H1 (cell line): ENCODE results near the gene NR1H3. TPM values are rescaled to one million over a fixed set of nuclear protein-coding genes. Genes with fewer than 3 reads are reported as not detected.

Source experiments
- CTCF ChIA-PET: fragments of 300-600 bp; sonication (Branson Sonifier 250); formaldehyde crosslinking; loops from one replicate; lab custom pipeline; 2021; ENCODE audit not compliant: partially characterized antibody; lab: Charles Lee
- POLR2A ChIA-PET: fragments of 300-600 bp; sonication (Branson Sonifier 250); formaldehyde crosslinking; loops from one replicate; lab custom pipeline; 2021; ENCODE audit warnings: inconsistent platforms; ENCODE audit not compliant: partially characterized antibody; lab: Charles Lee
- DNase-seq, 2 experiments: peaks; one replicate each; pipeline versions ENCODE4 v3.0.0 to v3.0.0-alpha.2; 2010 to 2022; ENCODE audit warnings: low spot score in 2 of 2, low read depth in 1 of 2, mixed read lengths in 1 of 2
- FAIRE-seq: peaks from 2 replicates; lab custom pipeline; 2011; peaks lifted over from hg19 to GRCh38; lab: Jason Lieb, UNC
- H2AFZ ChIP-seq: 2 replicates; pipeline ENCODE4 v1.8.1; 2012; ENCODE audit warnings: low read length, inconsistent platforms
- H2AK5ac ChIP-seq: 2 replicates; pipeline ENCODE4 v1.6.1; 2013; ENCODE audit warnings: low read depth, low read length
- H2BK120ac ChIP-seq: replicated peaks from 2 replicates; pipeline ENCODE3; 2013; ENCODE audit warnings: low read depth, low read length, inconsistent platforms
- H2BK12ac ChIP-seq: 2 replicates; pipeline ENCODE4 v1.6.1; 2013; ENCODE audit warnings: low read depth, low read length
- H2BK15ac ChIP-seq: 2 replicates; pipeline ENCODE4 v1.6.1; 2013; ENCODE audit warnings: low read length
- H2BK20ac ChIP-seq: 2 replicates; pipeline ENCODE4 v1.6.1; 2013; ENCODE audit warnings: low read length
- H2BK5ac ChIP-seq: 2 replicates; pipeline ENCODE4 v1.6.1; 2013; ENCODE audit warnings: low read depth, low read length
- H3K14ac ChIP-seq: 2 replicates; pipeline ENCODE4 v1.6.1; 2013; ENCODE audit warnings: inconsistent platforms; ENCODE audit not compliant: insufficient read length
- H3K18ac ChIP-seq: 2 replicates; pipeline ENCODE4 v1.6.1; 2013; ENCODE audit warnings: low read length; ENCODE audit errors: extremely low read depth
- H3K23ac ChIP-seq: 2 replicates; pipeline ENCODE4 v1.6.1; 2013; ENCODE audit warnings: inconsistent platforms; ENCODE audit not compliant: insufficient read length
- H3K23me2 ChIP-seq: 2 replicates; pipeline ENCODE4 v1.6.1; 2013; ENCODE audit warnings: low read depth, low read length
- H3K27ac ChIP-seq: 2 replicates; pipeline ENCODE4 v1.6.1; 2011; ENCODE audit warnings: low read depth, low read length, inconsistent platforms
- H3K27me3 ChIP-seq, 4 experiments: replicated peaks in 1 of 4; 1 replicate in 1 of 4; 2 replicates in 3 of 4; pipeline versions ENCODE4 v1.6.1 to v1.8.1; 2011 to 2013; ENCODE audit warnings: low read length in 3 of 4, mild to moderate bottlenecking in 3 of 4, inconsistent platforms in 2 of 4, mixed read lengths in 2 of 4, moderate library complexity in 1 of 4; ENCODE audit not compliant: control insufficient read depth in 3 of 4, insufficient read depth in 3 of 4; ENCODE audit errors: extremely low read depth in 1 of 4
- H3K36me3 ChIP-seq, 4 experiments: 2 replicates each; pipeline versions ENCODE4 v1.6.1 to v1.8.1; 2011 to 2013; ENCODE audit warnings: mild to moderate bottlenecking in 4 of 4, low read length in 3 of 4, moderate library complexity in 2 of 4, control low read depth in 1 of 4, inconsistent platforms in 1 of 4; ENCODE audit not compliant: insufficient read depth in 4 of 4, control insufficient read depth in 2 of 4
- H3K4ac ChIP-seq: replicated peaks from 2 replicates; pipeline ENCODE3; 2013; ENCODE audit warnings: low read length, low read depth, mixed read lengths, inconsistent platforms; ENCODE audit not compliant: insufficient read length
- H3K4me1 ChIP-seq, 4 experiments: replicated peaks in 1 of 4; 1 replicate in 1 of 4; 2 replicates in 3 of 4; pipeline versions ENCODE4 v1.6.1 to v1.8.1; 2011 to 2013; ENCODE audit warnings: low read length in 3 of 4, inconsistent platforms in 2 of 4, mixed read lengths in 1 of 4; ENCODE audit not compliant: insufficient read depth in 4 of 4, control insufficient read depth in 3 of 4
- H3K4me2 ChIP-seq, 2 experiments: 2 replicates each; pipeline versions ENCODE4 v1.6.1 to v1.8.1; 2011 to 2013; ENCODE audit warnings: low read depth in 2 of 2, low read length in 2 of 2, control low read depth in 1 of 2, inconsistent platforms in 1 of 2, mild to moderate bottlenecking in 1 of 2; ENCODE audit not compliant: insufficient read depth in 1 of 2
- H3K4me3 ChIP-seq, 4 experiments: fragments of 200-600, 300-600 bp in 1 of 4; sonication (generic), shearing (Covaris generic), sonication (Bioruptor Twin) in 1 of 4; 2 replicates each; pipeline versions ENCODE4 v1.5.1 to v1.8.1; 2011 to 2016; ENCODE audit warnings: low read length in 4 of 4, low read depth in 3 of 4, control low read depth in 2 of 4, inconsistent platforms in 2 of 4, mild to moderate bottlenecking in 2 of 4, mixed read lengths in 1 of 4, moderate library complexity in 1 of 4; ENCODE audit not compliant: insufficient read depth in 2 of 4; ENCODE audit errors: extremely low read depth in 1 of 4
- H3K56ac ChIP-seq: replicated peaks from 2 replicates; pipeline ENCODE3; 2013; ENCODE audit warnings: low read depth, mild to moderate bottlenecking, mixed read lengths, low read length, inconsistent platforms; ENCODE audit not compliant: insufficient read length
- H3K79me1 ChIP-seq: 2 replicates; pipeline ENCODE4 v1.6.1; 2013; ENCODE audit warnings: low read depth, low read length, control low read depth
- H3K79me2 ChIP-seq, 2 experiments: 2 replicates each; pipeline versions ENCODE4 v1.6.1 to v1.8.1; 2012 to 2013; ENCODE audit warnings: low read length in 2 of 2, mild to moderate bottlenecking in 2 of 2, inconsistent platforms in 1 of 2; ENCODE audit not compliant: insufficient read depth in 2 of 2, control insufficient read depth in 1 of 2
- H3K9ac ChIP-seq, 4 experiments: replicated peaks in 1 of 4; 1 replicate in 1 of 4; 2 replicates in 3 of 4; pipeline versions ENCODE4 v1.6.1 to v1.8.1; 2011 to 2013; ENCODE audit warnings: low read depth in 3 of 4, low read length in 3 of 4, control low read depth in 2 of 4, mild to moderate bottlenecking in 2 of 4, moderate library complexity in 2 of 4, inconsistent platforms in 1 of 4; ENCODE audit errors: extremely low read depth in 1 of 4
- H3K9me3 ChIP-seq, 2 experiments: 2 replicates each; pipeline versions ENCODE4 v1.6.1 to v1.8.1; 2012 to 2013; ENCODE audit warnings: mild to moderate bottlenecking in 2 of 2, moderate library complexity in 2 of 2, control low read depth in 1 of 2, inconsistent platforms in 1 of 2, low read depth in 1 of 2, low read length in 1 of 2, mixed read lengths in 1 of 2; ENCODE audit not compliant: insufficient read depth in 2 of 2
- H4K20me1 ChIP-seq, 2 experiments: replicated peaks in 1 of 2; 2 replicates each; pipeline versions ENCODE3 to v1.8.1; 2011 to 2013; ENCODE audit warnings: inconsistent platforms in 2 of 2, low read length in 2 of 2, mild to moderate bottlenecking in 1 of 2; ENCODE audit not compliant: insufficient read depth in 2 of 2, control insufficient read depth in 1 of 2
- H4K5ac ChIP-seq: 2 replicates; pipeline ENCODE4 v1.6.1; 2013; ENCODE audit warnings: low read length, low read depth, mixed read lengths, inconsistent platforms; ENCODE audit not compliant: insufficient read length
- H4K8ac ChIP-seq: 2 replicates; pipeline ENCODE4 v1.8.0; 2013; ENCODE audit warnings: mild to moderate bottlenecking, moderate library complexity, low read length, inconsistent platforms; ENCODE audit not compliant: insufficient read depth; ENCODE audit errors: extremely low read depth
- H4K91ac ChIP-seq: replicated peaks from 2 replicates; pipeline ENCODE3; 2013; ENCODE audit warnings: low read length, mixed read lengths, inconsistent platforms; ENCODE audit not compliant: insufficient read length
- CHD2 ChIP-seq: IDR thresholded peaks from 2 replicates; pipeline ENCODE4 v1.6.1; 2012; ENCODE audit warnings: low read length, improper control_type of control experiment
- KDM5A ChIP-seq: fragments of 200-600 bp; IDR thresholded peaks from 2 replicates; pipeline ENCODE4 v1.7.1; 2012; ENCODE audit warnings: mild to moderate bottlenecking, low read length, inconsistent platforms, mixed read lengths
- NANOG ChIP-seq: IDR thresholded peaks from 2 replicates; pipeline ENCODE4 v1.6.1; 2011; ENCODE audit warnings: low read length, low read depth, mild to moderate bottlenecking, inconsistent platforms; ENCODE audit not compliant: insufficient read depth, poor library complexity, severe bottlenecking
- NRF1 ChIP-seq: IDR thresholded peaks from 2 replicates; pipeline ENCODE4 v1.6.1; 2011; ENCODE audit warnings: mild to moderate bottlenecking, low read depth, low read length, improper control_type of control experiment
- SP1 ChIP-seq: IDR thresholded peaks from 2 replicates; pipeline ENCODE4 v1.6.1; 2011; ENCODE audit warnings: low read depth, low read length
- SP2 ChIP-seq: IDR thresholded peaks from 2 replicates; pipeline ENCODE4 v1.6.1; 2012; ENCODE audit warnings: mild to moderate bottlenecking, low read length, inconsistent platforms
- WGBS, 2 experiments: shearing (Covaris generic) in 1 of 2; methylation state at CpG; one replicate each; pipeline versions ENCODE4 v1.1.6 to v1.1.7; 2013 to 2015; ENCODE audit warnings: low lambda C conversion rate in 2 of 2, mixed read lengths in 2 of 2, inconsistent platforms in 1 of 2, low coverage in 1 of 2, missing lambda C conversion rate in 1 of 2; ENCODE audit not compliant: insufficient replicate concordance in 2 of 2, insufficient coverage in 1 of 2, insufficient read length in 1 of 2; ENCODE audit errors: extremely low coverage in 1 of 2, missing lambda C conversion rate in 1 of 2; 5-methylcytosine and 5-hydroxymethylcytosine counted together
- polyA plus RNA-seq, 7 experiments: library from polyadenylated mRNA; depleted of rRNA in 3 of 7; stranded (reverse) in 5 of 7; unstranded in 2 of 7; fragments of >200 nt in 5 of 7; fragments of 200-250 nt in 2 of 7; gene quantifications; 1 replicate in 5 of 7; 2 replicates in 1 of 7; 4 replicates in 1 of 7; pipeline versions ENCODE4 v1.2.1 to v1.2.3, GENCODE V29; 2011 to 2013; ENCODE audit warnings: missing spikeins in 2 of 7, mixed read lengths in 2 of 7
- total RNA-seq: library from RNA; stranded (reverse); fragmentation: NEBNext Ultra II Directional; extraction: Animal tissue kit (Norgen Biotek cat#: 25700); gene quantifications from 2 replicates; pipeline ENCODE4 v1.2.1, GENCODE V29; 2021

NR1H3 gene
- total and polyA plus RNA-seq, 2 of the 8 experiments (the other 6 are each of a cell fraction or from before 2014, with no cell fraction given), result 19.9 to 42.1 TPM

GRCh38 chr11:47268448-47269001 is 10.7 kb downstream of the NR1H3 start:
- ChIA-PET CTCF (interaction anchor here (0.6 to 3.2 kb wide), 9 partner anchors 10 to 90 kb away, joined by 3 to 36 read pairs (median 4); partner anchors contain the start of gene NR1H3), POLR2A (interaction anchor here (0.8 to 3.1 kb wide), 11 partner anchors 10 to 169 kb away, joined by 3 to 35 read pairs (median 4); partner anchors contain the start of genes DDB2, NR1H3 and PACSIN3)
- Histone ChIP-seq H4K5ac (peak overlapping the region; percentile 54), H2BK120ac (peak overlapping the region; percentile 69), H3K23me2 (peaks cover 13% of the 10 kb centered on the region), H3K4me2 (peak overlapping the region; percentile 89 to 99), H3K9me3 (no peaks in the 10 kb centered on the region), H3K23ac (no peak overlapping the region), H2AFZ (no peak overlapping the region; the same call in 1 of the 2 replicates), H3K9ac (peak overlapping the region in 1 of 4 experiments; percentile 53; a peak in 2 of 7 replicates), H4K20me1 (peaks cover 8 to 16% of the 10 kb centered on the region in 2 experiments), H2BK12ac (peak overlapping the region; percentile 88), H4K8ac (peak overlapping the region; percentile 75; the same call in 1 of the 2 replicates), H2BK20ac (peak overlapping the region; percentile 77; the same call in 1 of the 2 replicates), H3K4me3 (peak overlapping the region; percentile 54 to 93 (median 68); a peak in 5 of 8 replicates), H2BK5ac (peak overlapping the region; percentile 98), H3K4ac (peak overlapping the region; percentile 30), H3K27me3 (no peaks in the 10 kb centered on the region), H4K91ac (peak overlapping the region; percentile 71), H3K56ac (no peak overlapping the region), H2AK5ac (no peak overlapping the region), H3K27ac (peak overlapping the region; percentile 61; the same call in 1 of the 2 replicates), H3K79me1 (peaks cover 17% of the 10 kb centered on the region), H3K36me3 (no peaks in the 10 kb centered on the region), H2BK15ac (peak overlapping the region; percentile 81; the same call in 1 of the 2 replicates), H3K79me2 (peaks cover 0 to 30% of the 10 kb centered on the region in 2 experiments; a peak in 3 of 4 replicates), H3K18ac (peak overlapping the region; percentile 89), H3K4me1 (peaks cover 14 to 25% (median 17%) of the 10 kb centered on the region in 4 experiments), H3K14ac (no peak overlapping the region)
- FAIRE-seq (no peak), DNase-seq (peak in 1 of 2 experiments; percentile 49)
- TF ChIP-seq KDM5A (no peak), SP1 (no peak), SP2 (no peak), CHD2 (no peak), NRF1 (no peak), NANOG (no peak)
- WGBS, 2 experiments, result 45% methylated on average over 13 of the region's 13 CpGs; no CpG with 5 or more reads in 1 of the 2 experiments
